ENCODE measurements around the gene CDK5.

- TF ChIP-seq CTCF (optimal IDR thresholded peaks at IDR 0.05 in 1 of 3, IDR thresholded peaks at IDR 0.05 in 1 of 3, conservative IDR thresholded peaks at IDR 0.05 in 1 of 3; ENCODE audit: extremely low read depth in 1 of 3, insufficient read depth in 2 of 3, low read length in 3 of 3) (no peak), EZH2 (IDR thresholded peaks at IDR 0.05; ENCODE audit: low read length) (no peak)
Observed at GRCh38 chr7:151012031-151012692, 45.5 kb downstream of the CDK5 start.

All from keratinocyte (primary cell).